ENCODE measurements around the gene POLE.

GRCh38 chr12:132575661-132576060 is 111.5 kb downstream of the POLE start:
- TF ChIP-seq ELF4 (IDR thresholded peaks at IDR 0.05) (no peak), FOXM1 (IDR thresholded peaks at IDR 0.05; ENCODE audit: borderline replicate concordance) (no peak), ZNF384 (IDR thresholded peaks at IDR 0.05) (no peak), SP1 (IDR thresholded peaks at IDR 0.05) (no peak), PKNOX1 (IDR thresholded peaks at IDR 0.05) (no peak), TARDBP (IDR thresholded peaks at IDR 0.05) (no peak), BHLHE40 (IDR thresholded peaks at IDR 0.05; ENCODE audit: borderline replicate concordance) (no peak), ARNT (IDR thresholded peaks at IDR 0.05) (no peak)

Data from HEK293T (cell line).